ENCODE data around the gene CTDNEP1. TPM values are rescaled to one million over a fixed set of nuclear protein-coding genes. Genes with fewer than 3 reads are reported as not detected.

Gene CTDNEP1
- total RNA-seq, 4 donors from 2014 or later = 38.5 to 82.2 (median 65.9) TPM

- TF ChIP-seq EP300 (IDR thresholded peaks at IDR 0.05) (no peak), POLR2A (IDR thresholded peaks at IDR 0.05) (no peak), CTCF (IDR thresholded peaks at IDR 0.05) (no peak)
- DNase-seq (ENCODE audit: low spot score in 2 of 2) = no peak
- H3K27ac ChIP-seq = peak overlapping the region in 1 of 4 donors; percentile 58
- peaks cover 0 to 35% (median 0%) of the 10 kb centered on the region in 3 donors for H3K36me3 ChIP-seq
- H3K27me3 ChIP-seq = peaks cover 0 to 47% of the 10 kb centered on the region in 2 donors
- WGBS, 2 donors = 5 to 23% methylated on average over 6 to 34 of the region's 71 CpGs
- peak overlapping the region; percentile 18 to 49 (median 44) for H3K4me3 ChIP-seq
- H3K9me3 ChIP-seq = no peaks in the 10 kb centered on the region
- H3K4me1 ChIP-seq = peaks cover 0 to 38% (median 13%) of the 10 kb centered on the region in 4 donors
These were observed 10.1 kb upstream of the CTDNEP1 start for GRCh38 chr17:7261379-7262191.

GRCh38 chr17:7260651-7261378 lies 9.3 kb upstream of the CTDNEP1 start:
- Histone ChIP-seq H3K4me3 (peak overlapping the region; percentile 18 to 49 (median 44)), H3K27ac (peak overlapping the region in 1 of 4 donors; percentile 58), H3K27me3 (peaks cover 0 to 47% of the 10 kb centered on the region in 2 donors), H3K36me3 (peaks cover 0 to 43% (median 0%) of the 10 kb centered on the region in 3 donors), H3K4me1 (peaks cover 0 to 38% (median 13%) of the 10 kb centered on the region in 4 donors), H3K9me3 (no peaks in the 10 kb centered on the region)
- TF ChIP-seq CTCF (IDR thresholded peaks at IDR 0.05) = no peak
- no peak for TF ChIP-seq POLR2A (IDR thresholded peaks at IDR 0.05)
- TF ChIP-seq EP300 (IDR thresholded peaks at IDR 0.05) = no peak
- WGBS, 2 donors = 8 to 10% methylated on average over 33 to 35 of the region's 54 CpGs
- no peak for DNase-seq (ENCODE audit: low spot score in 2 of 2)

- peak overlapping the region in 1 of 4 donors; percentile 41 for H3K4me3 ChIP-seq
- no peaks in the 10 kb centered on the region for H3K9me3 ChIP-seq
- 77 to 81% methylated on average over 4 of the region's 4 CpGs for WGBS, 2 donors
- DNase-seq (ENCODE audit: low spot score in 2 of 2) = no peak
- no peak for TF ChIP-seq CTCF (IDR thresholded peaks at IDR 0.05)
- TF ChIP-seq POLR2A (IDR thresholded peaks at IDR 0.05) = no peak
- no peak for TF ChIP-seq EP300 (IDR thresholded peaks at IDR 0.05)
- H3K4me1 ChIP-seq = peaks cover 0 to 38% (median 13%) of the 10 kb centered on the region in 4 donors
- peaks cover 0 to 49% (median 0%) of the 10 kb centered on the region in 3 donors for H3K36me3 ChIP-seq
- peaks cover 0 to 47% of the 10 kb centered on the region in 2 donors for H3K27me3 ChIP-seq
- H3K27ac ChIP-seq = peak overlapping the region in 1 of 4 donors; percentile 58
These were observed 8.6 kb upstream of the CTDNEP1 start for GRCh38 chr17:7260151-7260550.

GRCh38 chr17:7259555-7259889 lies 8.0 kb upstream of the CTDNEP1 start:
- peaks cover 0 to 43% of the 10 kb centered on the region in 2 donors for H3K27me3 ChIP-seq
- no peak overlapping the region for H3K4me3 ChIP-seq
- TF ChIP-seq POLR2A (IDR thresholded peaks at IDR 0.05) (no peak), CTCF (IDR thresholded peaks at IDR 0.05) (no peak), EP300 (IDR thresholded peaks at IDR 0.05) (no peak)
- no peak for DNase-seq (ENCODE audit: low spot score in 2 of 2)
- 95 to 97% methylated on average over 4 to 6 of the region's 6 CpGs for WGBS, 2 donors
- peaks cover 0 to 38% (median 13%) of the 10 kb centered on the region in 4 donors for H3K4me1 ChIP-seq
- H3K27ac ChIP-seq = no peak overlapping the region
- H3K36me3 ChIP-seq = peaks cover 0 to 56% (median 0%) of the 10 kb centered on the region in 3 donors
- no peaks in the 10 kb centered on the region for H3K9me3 ChIP-seq
